ENCODE data around the gene ACOXL. TPM values are rescaled to one million over a fixed set of nuclear protein-coding genes. Genes with fewer than 3 reads are reported as not detected.

The ACOXL gene
- total and polyA plus RNA-seq, 8 donors, result 4.7 to 30.3 (median 8.3) TPM

- Histone ChIP-seq H3K36me3 (peaks cover 0 to 43% of the 10 kb centered on the region in 2 donors), H3K9me3 (no peaks in the 10 kb centered on the region), H3K27ac (no peak overlapping the region), H3K4me3 (no peak overlapping the region), H3K27me3 (no peaks in the 10 kb centered on the region), H3K4me1 (peaks cover 0 to 6% of the 10 kb centered on the region in 2 donors)
- TF ChIP-seq CTCF (IDR thresholded peaks at IDR 0.05), result no peak
- no peak for ATAC-seq
- intact Hi-C loops (cut with DNase I), result no loop called here
- DNase-seq, result no peak
These were observed 427.3 kb downstream of the ACOXL start for GRCh38 chr2:111159641-111160040.

DNA sequence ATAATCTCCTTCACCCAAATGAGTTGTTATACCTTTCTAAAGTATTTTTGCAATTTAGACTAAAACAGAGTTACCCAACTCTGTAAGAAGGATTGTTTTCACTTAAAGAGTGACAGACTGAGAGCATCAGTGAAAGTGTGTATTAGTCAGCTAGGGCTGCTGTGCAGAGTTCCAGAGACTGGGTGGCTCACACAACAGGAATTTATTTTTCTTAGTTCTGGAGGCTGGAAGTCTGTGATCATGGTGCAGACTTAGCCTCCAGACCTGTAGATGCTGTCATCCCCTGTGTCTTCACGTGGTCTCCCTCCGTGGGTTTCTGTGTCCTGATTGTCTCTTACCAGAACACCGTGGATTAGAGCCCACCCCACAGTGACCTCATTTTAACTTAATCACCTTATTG, 428.4 kb downstream of the ACOXL start:
- Histone ChIP-seq H3K9me3 (no peaks in the 10 kb centered on the region), H3K27ac (no peak overlapping the region), H3K4me3 (no peak overlapping the region), H3K4me1 (peaks cover 0 to 6% of the 10 kb centered on the region in 2 donors), H3K36me3 (peaks cover 0 to 47% of the 10 kb centered on the region in 2 donors), H3K27me3 (no peaks in the 10 kb centered on the region)
- no peak for DNase-seq
- TF ChIP-seq CTCF (IDR thresholded peaks at IDR 0.05), result no peak
- intact Hi-C loops (cut with DNase I), result no loop called here
- ATAC-seq, result peak; percentile 40

- Histone ChIP-seq H3K36me3 (peaks cover 0 to 52% of the 10 kb centered on the region in 2 donors), H3K4me1 (peaks cover 0 to 6% of the 10 kb centered on the region in 2 donors), H3K27me3 (no peaks in the 10 kb centered on the region), H3K4me3 (no peak overlapping the region), H3K9me3 (no peaks in the 10 kb centered on the region), H3K27ac (no peak overlapping the region)
- DNase-seq (no peak), ATAC-seq (no peak)
- intact Hi-C loops (cut with DNase I), result no loop called here
- no peak for TF ChIP-seq CTCF (IDR thresholded peaks at IDR 0.05)
These were observed 429.6 kb downstream of the ACOXL start for GRCh38 chr2:111161971-111162370.

DNA sequence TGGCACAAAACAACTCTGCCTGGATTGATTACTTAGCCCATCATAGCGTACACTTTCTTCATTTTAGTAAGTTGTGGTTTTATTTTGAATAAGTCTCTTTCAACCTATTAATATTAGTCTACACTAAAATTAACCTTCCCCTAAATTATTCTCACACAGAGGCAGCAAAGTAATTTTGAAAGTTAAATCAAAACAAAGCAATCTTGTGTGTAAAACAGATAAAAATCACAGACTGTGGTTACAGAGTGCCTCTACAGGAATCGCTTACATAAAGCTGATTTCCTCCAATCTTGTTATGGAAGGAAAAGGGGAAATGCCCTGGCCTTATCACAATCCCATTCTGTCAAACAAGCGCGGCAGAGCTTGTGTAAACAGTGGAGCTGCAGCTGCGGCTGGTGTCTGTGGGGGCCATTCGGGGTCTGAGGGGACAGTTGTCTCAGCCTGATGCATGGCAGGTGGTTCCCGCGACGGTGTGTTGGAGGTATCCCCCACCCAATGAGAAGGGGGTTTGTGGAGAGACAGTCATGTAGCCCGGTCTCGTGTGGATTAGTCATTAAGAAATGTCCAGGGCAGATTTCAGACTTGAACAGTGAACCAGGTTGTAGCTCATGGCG, 430.5 kb downstream of the ACOXL start:
- ATAC-seq (peak; percentile 20), DNase-seq (no peak)
- no peak overlapping the region for H3K27ac ChIP-seq

GRCh38 chr2:111164078-111164477, 431.7 kb downstream of the ACOXL start:
- TF ChIP-seq CTCF (IDR thresholded peaks at IDR 0.05), result no peak
- DNase-seq (no peak), ATAC-seq (no peak)
- Histone ChIP-seq H3K27me3 (no peaks in the 10 kb centered on the region), H3K36me3 (peaks cover 0 to 46% of the 10 kb centered on the region in 2 donors), H3K4me3 (no peak overlapping the region), H3K4me1 (peaks cover 0 to 6% of the 10 kb centered on the region in 2 donors), H3K27ac (no peak overlapping the region), H3K9me3 (no peaks in the 10 kb centered on the region)
- intact Hi-C loops (cut with DNase I), result no loop called here

More for the DNA sequence above, 430.5 kb downstream of the ACOXL start:
- H3K4me1 ChIP-seq, result peaks cover 0 to 6% of the 10 kb centered on the region in 2 donors
- H3K27me3 ChIP-seq, result no peaks in the 10 kb centered on the region
- intact Hi-C loops (cut with DNase I), result no loop called here
- H3K36me3 ChIP-seq, result peaks cover 0 to 52% of the 10 kb centered on the region in 2 donors
- no peak overlapping the region for H3K4me3 ChIP-seq
- no peak for TF ChIP-seq CTCF (IDR thresholded peaks at IDR 0.05)
- no peaks in the 10 kb centered on the region for H3K9me3 ChIP-seq

Measured in left lung (tissue), 10 donors.